ENCODE measurements around the gene FGD2.
A peak's percentile ranks its signal among the peaks of the same experiment; 100 is the strongest.

Gene FGD2

GRCh38 chr6:36969988-36970891 is 35.2 kb upstream of the FGD2 start:
- Histone ChIP-seq H3K4me3 (no peak overlapping the region), H3K27ac (peak overlapping the region in 2 of 21 experiments; percentile 18 to 47)

- Histone ChIP-seq H3K27ac (peak overlapping the region in 1 of 21 experiments; percentile 18), H3K4me3 (no peak overlapping the region)
Observed at GRCh38 chr6:36970892-36971842, 34.3 kb upstream of the FGD2 start.

- Histone ChIP-seq H3K4me3 (no peak overlapping the region), H3K27ac (no peak overlapping the region)
Observed at GRCh38 chr6:36971921-36972673, 33.4 kb upstream of the FGD2 start.

DNA sequence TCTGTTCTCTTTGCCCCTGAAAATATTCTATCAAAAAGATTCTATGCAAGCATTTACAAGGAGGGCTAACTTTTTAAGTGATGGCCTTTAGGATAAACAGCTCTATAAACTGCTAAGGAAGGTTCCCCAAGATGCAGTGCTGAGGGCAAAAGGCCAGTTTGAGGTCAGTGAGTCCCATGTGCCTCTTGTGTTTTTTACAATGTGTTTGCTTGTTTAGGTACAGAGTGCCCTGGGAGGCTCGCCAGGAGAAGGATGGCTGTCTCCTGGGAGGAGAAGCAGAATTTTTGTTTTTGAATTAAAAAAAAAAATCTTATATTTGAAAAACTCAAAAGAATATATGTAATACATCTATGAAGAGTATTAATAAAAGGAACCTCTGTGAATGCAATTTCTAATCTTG is 32.3 kb upstream of the FGD2 start:
- no peak overlapping the region for H3K27ac ChIP-seq
- H3K4me3 ChIP-seq = no peak overlapping the region

DNA sequence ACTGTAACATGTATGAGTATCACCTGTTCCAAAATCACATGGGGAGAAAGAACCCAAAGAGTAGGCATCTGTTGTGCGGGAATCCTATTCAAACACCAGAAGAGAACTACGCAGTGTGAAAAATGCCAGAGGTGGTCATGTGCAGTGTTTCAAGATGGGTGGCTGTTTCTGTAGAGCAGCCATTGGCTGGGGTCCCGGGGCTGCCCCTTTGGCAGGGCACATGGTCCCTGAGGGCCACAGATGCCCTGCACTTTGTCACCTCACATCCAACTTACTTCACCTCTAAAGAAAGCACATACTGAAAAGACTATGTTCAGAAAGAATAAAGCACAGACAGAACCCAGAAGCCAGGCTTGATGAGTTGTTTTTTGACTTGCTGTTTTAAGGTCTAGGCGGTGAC is 31.8 kb upstream of the FGD2 start:
- Histone ChIP-seq H3K4me3 (no peak overlapping the region), H3K27ac (no peak overlapping the region)

- no peak overlapping the region for H3K4me3 ChIP-seq
- H3K27ac ChIP-seq = peak overlapping the region in 1 of 21 experiments; percentile 22
Observed at GRCh38 chr6:36975231-36976006, 30.0 kb upstream of the FGD2 start.

DNA sequence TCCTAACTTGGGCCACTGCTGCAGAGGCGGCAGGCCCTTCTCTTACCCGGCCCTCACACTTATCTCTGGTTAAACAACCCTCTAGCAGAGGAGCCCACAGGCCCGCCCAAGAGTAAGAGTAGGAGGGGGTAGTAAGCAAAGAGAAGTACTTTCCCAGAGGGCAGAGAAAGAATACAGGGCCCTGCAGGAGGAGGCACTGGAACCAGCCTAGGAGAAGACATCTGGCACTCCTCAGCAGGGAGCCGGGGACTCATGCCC is 29.5 kb upstream of the FGD2 start:
- Histone ChIP-seq H3K4me3 (no peak overlapping the region), H3K27ac (peak overlapping the region in 1 of 21 experiments; percentile 22)

GRCh38 chr6:36976509-36976908 is 28.9 kb upstream of the FGD2 start:
- no peak overlapping the region for H3K27ac ChIP-seq

GRCh38 chr6:36976931-36977330 is 28.5 kb upstream of the FGD2 start:
- no peak overlapping the region for H3K27ac ChIP-seq

More at GRCh38 chr6:36976509-36976908, 28.9 kb upstream of the FGD2 start:
- H3K4me3 ChIP-seq = no peak overlapping the region

DNA sequence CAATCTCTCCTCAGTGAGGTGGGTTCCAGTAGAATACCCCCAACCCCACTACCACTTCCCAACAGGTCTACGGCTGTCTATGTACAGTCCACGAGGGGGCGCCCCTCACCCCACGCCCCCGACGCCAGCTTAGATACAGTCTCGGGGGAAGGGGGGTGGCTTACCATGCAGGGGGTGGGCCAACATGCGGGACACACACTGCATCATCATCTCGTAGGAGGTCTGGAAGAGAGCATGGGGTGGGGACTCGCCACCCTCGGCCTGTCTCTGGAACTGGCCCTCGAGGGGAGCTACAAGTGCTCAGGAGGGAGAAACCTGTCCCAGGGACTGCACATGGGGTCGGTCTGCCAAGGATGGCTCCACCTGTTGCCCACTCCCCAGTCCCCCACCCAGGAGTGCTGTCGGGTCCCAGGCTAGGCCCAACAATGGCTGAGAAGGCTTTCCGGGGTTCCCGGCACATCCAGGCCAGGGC is 27.9 kb upstream of the FGD2 start:
- H3K4me3 ChIP-seq = no peak overlapping the region
- no peak overlapping the region for H3K27ac ChIP-seq

More at GRCh38 chr6:36976931-36977330, 28.5 kb upstream of the FGD2 start:
- H3K4me3 ChIP-seq = no peak overlapping the region

GRCh38 chr6:36978421-36979346 is 26.8 kb upstream of the FGD2 start:
- Histone ChIP-seq H3K27ac (peak overlapping the region in 1 of 21 experiments; percentile 25), H3K4me3 (no peak overlapping the region)

DNA sequence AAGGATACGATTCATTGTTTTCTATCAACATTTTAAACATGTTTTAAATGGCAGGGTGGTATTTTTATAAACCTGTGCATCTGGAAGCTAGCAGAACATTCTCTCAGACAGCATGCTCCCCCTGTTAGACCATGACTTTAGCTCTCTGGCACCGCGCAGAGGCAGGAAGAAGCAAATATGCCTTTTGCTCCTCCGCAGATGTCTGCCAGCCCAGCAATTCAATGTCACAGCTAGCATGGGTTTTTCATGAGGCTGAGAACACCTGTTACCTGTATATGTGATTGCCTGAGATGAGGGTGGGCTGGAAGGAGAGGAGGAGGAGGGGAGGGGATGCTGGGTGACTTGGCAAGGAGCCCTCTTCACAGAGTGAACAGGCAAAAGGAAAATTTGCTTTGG is 26.1 kb upstream of the FGD2 start:
- Histone ChIP-seq H3K4me3 (no peak overlapping the region), H3K27ac (peak overlapping the region in 1 of 21 experiments; percentile 40)

DNA sequence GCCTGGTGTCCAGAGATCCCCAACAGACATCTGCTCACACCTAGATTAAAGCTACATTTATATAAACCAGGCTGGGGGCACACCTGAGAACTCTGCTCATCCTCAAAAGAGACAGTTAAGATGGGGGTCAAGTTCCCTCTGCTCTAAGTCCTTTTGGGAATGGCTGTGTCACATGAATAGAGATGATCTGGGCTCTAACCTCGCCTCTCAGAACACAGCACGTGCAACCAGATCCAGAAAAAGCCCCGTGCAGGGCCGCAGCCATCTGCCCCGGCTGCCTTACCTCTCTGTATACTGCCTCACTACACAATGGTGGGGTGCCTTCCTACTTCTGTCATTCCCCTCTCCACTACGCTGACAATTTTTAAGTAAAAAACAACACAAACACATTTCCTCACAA is 25.3 kb upstream of the FGD2 start:
- no peak overlapping the region for H3K4me3 ChIP-seq
- peak overlapping the region in 2 of 21 experiments; percentile 20 to 40 for H3K27ac ChIP-seq

DNA sequence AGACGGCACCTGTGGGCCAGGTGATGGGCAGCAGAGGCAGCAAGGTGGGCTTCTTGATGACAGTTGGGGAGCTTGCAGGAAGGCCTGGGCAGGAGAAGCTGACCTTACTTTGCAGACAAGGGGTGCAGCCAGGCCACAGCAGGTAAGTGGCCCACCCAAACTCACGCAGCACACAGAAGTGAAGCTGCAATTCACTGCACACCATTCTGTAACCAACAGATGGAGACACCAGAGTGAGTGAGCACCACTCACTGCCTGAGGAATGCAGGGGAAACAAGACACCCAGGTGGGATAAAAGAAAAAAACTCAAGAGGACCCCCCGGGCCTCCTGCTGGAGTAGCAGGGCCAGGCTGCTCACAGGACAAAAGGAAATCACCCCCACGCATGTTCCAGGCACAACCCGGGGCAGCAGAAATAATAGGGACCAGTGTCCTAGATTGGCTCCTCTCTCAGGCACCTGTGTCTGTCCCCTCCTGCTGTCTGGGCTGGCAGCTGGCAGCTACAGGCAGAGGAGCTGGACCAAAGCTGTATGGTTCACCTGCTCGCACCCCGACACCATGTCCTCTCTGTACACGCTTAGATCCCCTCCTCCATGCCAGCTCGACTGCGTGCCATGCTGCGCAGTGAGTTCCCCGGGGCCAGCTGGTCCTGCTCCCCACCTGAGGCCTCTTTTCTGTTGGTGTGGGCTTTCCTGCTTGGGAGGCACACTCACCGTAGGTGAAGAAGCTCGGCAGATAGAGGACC is 24.4 kb upstream of the FGD2 start:
- H3K27ac ChIP-seq = peak overlapping the region in 2 of 21 experiments; percentile 20
- H3K4me3 ChIP-seq = no peak overlapping the region

- H3K27ac ChIP-seq = peak overlapping the region in 1 of 21 experiments; percentile 98
- H3K4me3 ChIP-seq = no peak overlapping the region
Observed at GRCh38 chr6:36983538-36983937, 21.9 kb upstream of the FGD2 start.

DNA sequence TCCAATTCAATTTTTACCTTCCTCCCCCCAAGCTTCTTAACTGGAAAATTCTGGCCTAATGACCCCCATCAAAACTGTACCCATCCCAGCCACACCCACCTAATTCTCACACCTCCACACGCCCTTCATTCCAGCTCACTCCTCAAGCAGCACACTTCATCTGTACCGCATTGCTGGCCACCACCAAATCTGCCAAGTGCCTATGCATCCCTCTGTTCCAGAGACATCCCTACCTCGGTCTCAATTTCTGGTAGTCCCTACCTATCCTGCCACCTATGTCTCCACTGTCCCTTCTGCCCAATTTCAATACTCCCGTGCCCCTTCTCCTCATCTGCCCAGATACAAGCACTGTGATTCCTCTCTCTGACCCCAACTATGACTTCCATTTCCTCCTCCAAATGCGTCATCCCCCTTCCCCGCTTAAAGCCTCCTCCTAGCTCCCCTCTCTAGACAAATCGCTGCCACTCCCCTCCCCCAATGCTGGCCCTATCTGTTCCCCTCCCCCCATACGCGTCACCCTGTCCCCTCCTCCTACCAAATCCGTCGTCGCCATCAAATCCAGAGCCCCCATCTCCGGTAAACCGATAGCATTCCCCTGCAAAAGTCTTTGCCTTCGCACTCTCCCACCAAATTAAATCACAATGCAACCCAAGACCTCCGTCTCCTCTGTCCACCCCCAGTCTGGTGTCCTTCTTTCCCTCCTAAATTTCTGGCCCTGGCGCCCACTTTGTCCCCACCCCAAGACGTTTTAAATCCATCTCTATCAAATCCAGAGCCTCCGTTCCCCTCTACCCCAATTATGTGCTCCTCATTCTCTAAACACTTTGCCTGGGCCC is 20.7 kb upstream of the FGD2 start:
- Histone ChIP-seq H3K27ac (peak overlapping the region in 19 of 21 experiments; percentile 94 to 100 (median 98)), H3K4me3 (peak overlapping the region; percentile 71 to 100 (median 93))
